NCI-H2196 (cell line): ENCODE measurements around the gene RPL27.

Experiments used
- DNase-seq: peaks from one replicate; lab custom pipeline; 2025; ENCODE audit not compliant: unreplicated experiment; lab: John Stamatoyannopoulos, UW

RPL27 gene

GRCh38 chr17:43051969-43052368 is 53.8 kb downstream of the RPL27 start:
- no peak for DNase-seq
